GM21717 (cell line): ENCODE results near the gene MYOF.
"Not testable (repeated sequence)": the region's sequence is repeated elsewhere in the genome, so short reads cannot be mapped to it uniquely, and the experiment has no call there.

Experiments used
- ATAC-seq: cut with Tn5 transposase; IDR thresholded peaks from one replicate; pipeline ENCODE4 v1.9.1; 2021; ENCODE audit warnings: mild to moderate bottlenecking, moderate library complexity; ENCODE audit not compliant: unreplicated experiment

Gene MYOF

GRCh38 chr10:93363891-93364648 lies 118.1 kb downstream of the MYOF start:
- no peak for ATAC-seq

GRCh38 chr10:93358398-93358797 lies 123.7 kb downstream of the MYOF start:
- ATAC-seq, result not testable (repeated sequence)

- ATAC-seq, result no peak
These were observed 124.5 kb downstream of the MYOF start for GRCh38 chr10:93357680-93358079.

GRCh38 chr10:93356516-93356915 lies 125.6 kb downstream of the MYOF start:
- ATAC-seq, result no peak

- no peak for ATAC-seq
These were observed 129.3 kb downstream of the MYOF start for GRCh38 chr10:93352638-93353383.

- no peak for ATAC-seq
These were observed 135.4 kb downstream of the MYOF start for GRCh38 chr10:93346694-93347093.

GRCh38 chr10:93346108-93346507 lies 136.0 kb downstream of the MYOF start:
- no peak for ATAC-seq

- no peak for ATAC-seq
These were observed 137.4 kb downstream of the MYOF start for GRCh38 chr10:93344691-93345090.

- no peak for ATAC-seq
These were observed 139.2 kb downstream of the MYOF start for GRCh38 chr10:93342921-93343320.

GRCh38 chr10:93342366-93342765 lies 139.8 kb downstream of the MYOF start:
- ATAC-seq, result no peak

GRCh38 chr10:93337309-93337721 lies 144.8 kb downstream of the MYOF start:
- ATAC-seq, result no peak

GRCh38 chr10:93336678-93337077 lies 145.5 kb downstream of the MYOF start:
- no peak for ATAC-seq

- no peak for ATAC-seq
These were observed 146.0 kb downstream of the MYOF start for GRCh38 chr10:93336110-93336509.

GRCh38 chr10:93334901-93335327 lies 147.2 kb downstream of the MYOF start:
- ATAC-seq, result no peak

- no peak for ATAC-seq
These were observed 148.0 kb downstream of the MYOF start for GRCh38 chr10:93334181-93334580.

- ATAC-seq, result no peak
These were observed 148.7 kb downstream of the MYOF start for GRCh38 chr10:93333278-93333978.

- ATAC-seq, result no peak
These were observed 151.3 kb downstream of the MYOF start for GRCh38 chr10:93330824-93331223.

- ATAC-seq, result no peak
These were observed 162.2 kb downstream of the MYOF start for GRCh38 chr10:93319896-93320295.

GRCh38 chr10:93319096-93319495 lies 163.0 kb downstream of the MYOF start:
- no peak for ATAC-seq

GRCh38 chr10:93315246-93315645 lies 166.9 kb downstream of the MYOF start:
- no peak for ATAC-seq

- not testable (repeated sequence) for ATAC-seq
These were observed 167.5 kb downstream of the MYOF start for GRCh38 chr10:93314656-93315055.

GRCh38 chr10:93313798-93314197 lies 168.3 kb downstream of the MYOF start:
- no peak for ATAC-seq
